Kasumi-1 (cell line): Measurements from ENCODE around the gene TPP1.

Source experiments
- DNase-seq, 2 experiments: peaks; one replicate each; lab custom pipeline; 2025; lab: John Stamatoyannopoulos, UW

The TPP1 gene

DNA sequence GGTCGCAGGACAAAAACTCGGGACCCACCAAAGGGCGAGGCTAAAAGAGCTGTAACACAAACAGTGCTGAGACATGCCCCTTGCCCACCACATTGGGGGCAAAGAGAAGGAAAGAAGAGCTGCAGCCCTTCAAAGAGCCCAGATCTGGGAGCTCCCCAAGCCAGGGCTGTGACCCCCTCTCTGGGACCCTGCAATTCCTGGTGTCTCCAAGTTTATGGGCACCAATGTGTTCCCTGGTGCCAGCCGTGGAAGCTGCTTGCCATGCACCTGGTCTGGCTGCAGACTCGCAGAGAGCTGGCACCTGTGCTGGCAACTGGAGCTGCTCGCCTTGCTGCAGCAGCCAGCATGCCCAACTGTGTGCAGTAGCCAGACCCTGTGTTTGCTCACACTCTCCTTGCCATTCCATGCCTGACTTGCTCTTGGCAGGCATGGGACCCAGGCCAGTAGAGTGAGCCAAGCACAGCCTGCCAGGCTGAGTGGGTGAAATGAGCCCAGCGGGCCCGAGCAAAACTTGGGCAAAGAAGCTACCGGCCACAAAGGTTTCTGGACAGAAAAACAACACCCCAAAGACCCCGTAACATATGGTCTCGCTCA, 31.8 kb downstream of the TPP1 start:
- no peak for DNase-seq

DNA sequence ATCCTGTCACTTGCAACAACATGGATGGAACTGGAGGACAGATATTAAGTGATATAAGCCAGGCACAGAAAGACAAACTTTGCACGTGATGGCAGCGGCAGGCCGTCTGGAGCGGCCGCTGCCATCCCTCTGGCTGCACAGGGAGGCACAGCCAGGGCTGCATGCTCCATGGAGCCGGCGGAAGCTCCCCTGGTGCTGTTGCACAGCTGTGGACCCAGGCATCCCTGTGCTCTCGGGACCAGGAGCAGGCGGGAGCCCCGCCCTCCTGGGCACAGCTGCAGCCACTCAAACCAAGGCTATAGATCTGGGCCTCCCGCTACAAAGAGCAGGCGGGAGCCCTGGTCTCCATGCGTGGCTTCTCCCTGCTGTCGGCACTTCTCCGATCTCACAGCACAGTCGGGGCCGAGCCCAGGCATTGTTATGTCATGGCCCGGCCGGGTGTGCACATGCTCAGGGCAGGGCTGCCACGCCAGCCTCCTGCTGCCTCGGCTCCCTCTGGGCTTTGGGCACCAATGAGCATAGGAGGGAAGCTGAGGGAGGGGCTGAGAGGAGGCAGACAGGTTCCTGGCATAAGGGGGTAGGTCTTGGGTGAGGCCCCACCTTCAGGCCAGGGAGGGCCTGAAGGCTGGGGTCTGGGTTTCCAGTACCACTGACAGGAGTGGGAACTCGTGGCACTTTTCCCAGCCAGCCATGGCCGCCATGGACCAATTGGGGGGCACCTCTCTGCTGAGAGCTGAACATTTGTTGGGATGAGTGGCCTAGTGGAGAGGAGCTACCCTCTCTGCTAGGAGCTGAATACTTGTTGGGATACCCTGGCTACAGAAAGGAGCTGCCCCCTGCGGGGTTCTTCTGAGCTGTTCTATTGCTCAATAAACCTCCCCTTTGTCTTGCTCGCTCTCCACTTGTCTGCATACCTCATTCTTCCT, 32.5 kb downstream of the TPP1 start:
- DNase-seq, result no peak

DNA sequence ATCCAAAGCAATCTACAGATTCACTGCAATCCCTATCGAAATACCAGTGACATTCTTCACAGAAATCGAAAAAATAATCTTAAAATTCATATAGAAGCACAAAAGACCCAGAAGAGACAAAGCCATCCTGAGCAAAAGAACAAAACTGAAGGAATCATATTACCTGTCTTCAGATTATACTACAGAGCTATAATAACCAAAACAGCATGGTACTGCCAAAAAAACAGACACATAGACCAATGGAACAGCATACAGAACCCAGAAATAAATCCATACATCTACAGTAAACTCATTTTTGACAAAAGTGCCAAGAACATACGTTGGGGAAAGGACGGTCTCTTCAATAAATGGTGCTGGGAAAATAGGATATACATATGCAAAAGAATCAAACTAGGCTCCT, 34.7 kb downstream of the TPP1 start:
- DNase-seq, result no peak

DNA sequence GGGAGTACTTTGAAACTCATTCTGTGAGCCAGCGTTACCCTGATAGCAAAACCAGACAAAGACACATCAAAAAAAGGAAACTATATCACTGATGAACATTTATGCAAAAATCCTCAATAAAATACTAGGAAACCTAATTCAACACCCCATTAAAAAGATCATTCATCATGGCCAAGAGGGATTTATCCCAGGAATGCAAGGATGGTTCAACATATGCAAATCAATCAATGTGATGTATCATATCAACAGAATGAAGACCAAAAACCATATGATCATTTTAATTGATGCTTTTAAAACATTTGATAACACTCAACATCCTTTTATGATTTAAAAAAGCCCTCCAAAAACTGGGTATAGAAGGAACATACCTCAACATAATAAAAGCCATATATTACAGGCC, 35.6 kb downstream of the TPP1 start:
- no peak for DNase-seq

DNA sequence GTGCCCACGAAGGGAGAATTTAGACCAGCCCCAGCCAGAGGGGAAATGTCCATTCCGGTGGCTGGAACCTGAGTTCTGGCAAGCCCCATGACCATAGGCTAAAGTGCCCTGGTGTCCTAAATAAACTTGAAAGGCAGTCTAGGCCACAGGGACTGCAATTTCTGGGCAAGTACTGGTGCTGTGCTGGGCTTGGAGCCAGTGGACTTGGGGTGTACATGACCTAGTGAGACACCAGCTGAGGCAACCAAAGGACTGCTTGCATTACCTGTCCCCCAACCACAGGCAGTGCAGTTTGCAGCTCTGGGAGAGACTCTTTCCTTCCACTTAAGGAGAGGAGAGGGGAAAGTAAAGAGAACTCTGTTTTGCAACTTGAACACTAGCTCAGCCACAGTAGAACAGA, 39.5 kb downstream of the TPP1 start:
- no peak for DNase-seq

DNA sequence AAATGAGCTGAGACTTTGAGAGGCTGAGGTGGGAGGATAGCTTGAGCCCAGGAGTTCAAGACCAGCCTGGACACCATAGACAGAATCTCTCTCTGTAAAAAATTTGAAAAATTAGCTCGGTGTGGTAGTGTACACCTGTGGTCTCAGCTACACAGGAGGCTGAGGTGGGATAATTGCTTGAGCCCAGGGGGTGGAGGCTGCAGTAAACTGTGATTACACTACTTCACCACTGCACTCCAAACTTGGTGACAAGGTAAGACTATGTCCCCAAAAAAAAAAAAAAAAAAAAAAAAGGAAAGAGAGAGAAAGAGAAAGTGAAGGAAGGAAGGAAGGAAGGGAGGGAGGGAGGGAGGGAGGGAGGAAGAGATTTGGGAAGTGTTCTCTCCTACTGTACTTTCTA, 41.1 kb downstream of the TPP1 start:
- no peak for DNase-seq

DNA sequence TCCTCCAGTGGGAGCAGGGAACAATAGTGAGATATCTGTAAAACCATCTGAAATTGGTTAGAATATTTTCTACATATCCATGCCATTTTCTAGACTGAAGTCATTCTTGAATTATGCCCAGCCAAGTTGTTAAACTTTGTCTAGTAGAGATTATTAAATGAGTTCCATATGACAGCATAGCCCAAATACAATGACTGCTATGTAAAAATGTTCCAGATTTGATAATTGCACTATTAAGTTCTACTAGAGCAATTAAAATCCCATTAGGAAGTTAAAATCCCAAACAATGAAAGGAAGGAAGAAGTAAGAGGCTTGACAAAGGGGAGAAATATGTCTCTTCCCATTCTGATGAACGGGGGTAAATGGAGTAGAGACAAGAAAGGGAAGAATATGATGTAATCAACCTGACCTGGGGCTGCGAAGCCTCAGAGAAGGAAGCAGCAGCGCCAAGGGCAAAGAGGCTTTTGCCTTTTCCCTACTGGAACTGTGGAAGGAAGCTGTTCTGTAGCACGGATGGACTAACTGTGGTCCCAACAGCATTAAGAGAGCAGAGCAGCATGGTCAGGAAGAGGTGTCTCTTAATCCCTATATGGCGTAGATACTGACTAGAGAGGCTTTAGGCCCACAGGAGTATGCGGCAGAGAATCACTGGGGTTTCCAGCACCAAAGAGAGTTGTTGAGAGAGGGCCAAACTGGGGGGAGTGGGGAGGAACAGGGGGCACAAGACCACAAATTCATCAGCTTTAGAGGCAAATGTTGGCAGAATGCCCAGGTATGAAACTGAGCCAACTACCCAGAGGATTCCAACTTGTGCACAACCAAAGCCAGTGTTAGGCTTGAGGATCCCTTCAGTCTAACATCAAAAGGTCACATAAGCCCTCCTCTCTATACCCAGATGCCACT, 42.5 kb downstream of the TPP1 start:
- DNase-seq, result peak in 1 of 2 experiments; percentile 29

DNA sequence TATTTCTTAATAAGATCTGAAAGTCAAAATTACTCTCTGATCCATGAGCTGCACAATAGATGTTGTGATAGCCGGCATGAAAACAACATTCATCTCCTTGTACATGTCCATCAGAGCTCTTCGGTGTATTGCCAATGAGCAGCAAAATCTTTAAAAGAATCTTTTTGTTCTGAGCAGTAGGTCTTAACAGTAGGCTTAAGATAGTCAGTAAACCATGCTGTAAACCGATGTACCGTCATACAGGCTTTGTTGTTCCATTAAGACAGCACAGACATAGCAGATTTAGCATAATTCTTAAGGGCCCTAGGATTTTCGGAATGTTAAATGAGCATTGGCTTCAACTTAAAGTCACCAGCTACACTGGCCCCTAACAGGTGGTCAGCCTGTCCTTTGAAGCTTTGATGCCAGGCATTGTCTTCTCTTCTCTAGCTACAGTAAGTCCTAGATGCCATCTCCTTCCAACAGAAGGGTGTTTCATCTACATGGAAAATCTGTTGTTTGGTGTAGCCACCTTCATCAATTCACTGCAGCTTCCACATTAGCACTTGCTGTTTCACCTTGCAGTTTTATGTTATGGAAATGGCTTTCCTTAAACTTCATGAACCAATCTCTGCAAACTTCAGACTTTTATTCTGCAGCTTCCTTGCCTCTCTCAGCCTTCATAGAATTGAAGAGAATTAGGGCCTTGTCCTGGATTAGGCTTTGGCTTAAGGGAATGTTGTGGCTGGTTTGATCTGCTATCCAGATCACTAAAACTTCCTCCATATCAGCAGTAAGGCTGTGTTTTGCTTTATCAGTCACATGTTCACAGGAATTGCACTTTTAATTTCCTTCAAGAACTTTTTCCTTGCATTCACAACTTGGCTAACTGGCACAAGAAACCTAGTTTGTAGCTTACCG, 44.2 kb downstream of the TPP1 start:
- no peak for DNase-seq

DNA sequence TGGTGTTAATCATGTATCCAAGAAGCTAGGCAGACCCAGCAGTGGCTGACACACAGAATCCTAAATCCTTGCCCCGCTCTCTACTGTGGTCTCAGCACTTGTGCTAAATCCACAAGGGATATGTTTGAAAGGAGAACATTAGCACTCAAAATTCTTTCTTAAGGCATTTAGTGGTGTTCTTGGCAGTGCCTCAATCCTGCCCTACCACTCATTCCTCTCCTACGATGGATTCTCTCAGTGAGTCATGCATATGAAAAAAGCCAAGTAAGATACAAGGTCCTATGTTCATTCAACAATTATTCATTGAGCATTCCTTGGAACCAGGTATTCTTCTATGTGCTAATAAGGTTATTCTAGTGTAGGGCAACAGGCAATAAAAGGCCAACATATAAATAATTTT, 47.0 kb downstream of the TPP1 start:
- DNase-seq, result no peak

DNA sequence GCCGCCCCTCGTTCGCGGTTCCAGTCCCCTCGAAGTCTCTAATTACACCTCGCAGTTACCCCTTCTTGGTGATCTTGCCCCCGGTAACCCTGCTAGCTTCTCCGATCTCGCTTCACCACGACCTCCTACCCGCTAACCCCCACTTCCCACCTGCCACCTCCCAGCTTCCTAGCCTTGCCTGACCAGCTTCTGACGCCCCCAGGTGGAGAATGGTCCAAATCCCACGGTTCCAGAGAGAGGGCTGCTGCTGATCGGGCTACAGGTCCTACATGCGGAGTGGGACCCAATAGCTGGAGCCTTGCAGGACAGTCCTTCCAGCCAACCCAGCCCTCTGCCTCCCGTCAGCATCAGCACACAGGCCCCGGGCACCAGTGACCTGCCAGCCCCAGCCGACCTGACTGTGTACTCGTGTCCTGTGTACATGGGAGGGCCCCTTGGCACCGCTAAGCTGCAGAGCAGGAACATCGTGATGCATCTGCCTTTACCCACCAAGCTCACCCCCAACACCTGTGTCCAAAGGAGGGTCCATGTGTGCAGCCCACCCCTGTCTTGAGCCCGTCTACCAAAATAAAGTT, 47.7 kb downstream of the TPP1 start:
- DNase-seq, result no peak

DNA sequence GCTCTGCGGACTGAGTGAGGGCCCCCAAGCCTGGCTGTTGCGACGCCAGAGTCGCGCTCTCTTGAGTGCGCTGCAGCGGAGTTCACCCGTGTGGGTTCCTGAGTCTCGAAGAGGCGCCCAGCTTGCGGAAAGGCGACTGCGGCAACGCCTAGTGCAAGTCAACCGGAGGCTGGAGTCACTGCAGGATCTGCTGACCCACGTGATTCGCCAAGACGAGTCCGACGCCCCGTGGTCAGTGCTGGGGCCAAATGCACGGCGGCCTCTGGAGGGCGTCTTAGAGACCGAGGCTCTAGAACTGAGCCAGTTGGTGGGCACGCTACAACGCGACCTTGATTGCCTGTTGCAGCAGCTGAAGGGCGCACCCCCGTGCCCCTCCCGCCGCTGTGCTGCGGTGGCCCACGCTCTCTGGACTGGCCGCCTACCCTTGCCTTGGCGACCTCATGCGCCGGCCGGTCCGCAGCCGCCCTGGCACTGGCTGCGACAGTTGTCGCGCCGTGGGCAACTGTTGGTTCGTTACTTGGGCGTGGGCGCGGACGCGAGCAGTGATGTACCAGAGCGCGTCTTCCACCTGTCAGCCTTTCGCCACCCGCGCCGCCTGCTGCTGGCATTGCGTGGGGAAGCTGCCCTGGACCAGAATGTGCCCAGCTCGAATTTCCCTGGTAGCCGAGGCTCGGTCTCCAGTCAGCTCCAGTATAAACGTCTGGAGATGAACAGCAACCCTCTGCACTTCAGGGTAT, 48.4 kb downstream of the TPP1 start:
- no peak for DNase-seq

DNA sequence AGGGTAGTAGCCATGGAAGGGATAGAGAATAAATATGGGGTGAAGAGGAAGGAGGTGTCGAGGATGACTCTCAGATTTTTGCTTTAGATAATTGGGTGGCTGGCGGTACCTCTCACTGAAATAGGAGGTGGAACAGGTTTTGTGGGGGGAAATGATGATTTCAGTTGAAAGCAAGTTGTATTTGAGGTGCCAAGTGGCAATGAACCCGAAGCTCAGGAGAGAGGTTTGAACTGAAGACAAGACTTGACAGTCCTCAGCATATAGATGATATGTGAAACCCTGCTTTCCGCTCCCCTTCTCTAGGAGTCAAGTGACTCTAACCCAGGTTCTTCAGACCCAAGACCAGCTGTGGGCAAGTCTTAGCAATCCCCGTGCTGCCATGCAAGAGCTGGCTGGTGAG, 49.5 kb downstream of the TPP1 start:
- no peak for DNase-seq

DNA sequence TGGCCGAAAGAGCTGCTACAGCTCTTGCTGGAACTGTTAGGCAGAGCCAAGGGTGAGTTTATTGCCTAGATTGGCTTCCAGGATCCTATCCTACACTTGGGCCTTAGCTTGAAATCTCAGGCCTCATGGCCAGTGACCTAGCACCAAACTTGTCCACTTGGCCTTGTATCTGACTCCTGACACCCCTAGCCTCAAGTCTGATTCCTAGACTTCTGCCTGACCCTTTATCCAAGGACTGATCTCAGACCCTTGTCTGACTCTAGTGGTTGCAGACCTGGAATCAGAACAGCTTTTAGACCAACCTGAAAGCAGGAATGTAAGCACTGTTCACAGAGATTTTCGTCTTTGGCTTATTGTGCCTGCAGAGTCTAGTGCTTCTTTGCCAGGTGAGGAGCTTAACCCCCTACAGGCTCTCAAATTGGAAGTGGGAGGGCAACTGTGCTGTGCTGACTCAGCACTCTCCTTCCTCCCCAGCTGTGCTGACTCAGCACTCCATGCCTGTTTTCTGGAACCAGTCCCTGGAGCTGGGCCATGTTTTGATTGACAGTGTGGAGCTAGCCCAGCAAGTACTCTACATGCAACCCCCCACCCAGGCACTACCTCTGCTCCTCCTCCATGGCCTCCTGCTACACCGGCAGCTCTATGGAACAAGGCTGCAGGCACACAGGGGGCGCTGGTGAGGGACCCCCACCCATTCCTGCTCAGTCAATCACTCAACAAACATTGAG, 50.9 kb downstream of the TPP1 start:
- DNase-seq, result no peak

DNA sequence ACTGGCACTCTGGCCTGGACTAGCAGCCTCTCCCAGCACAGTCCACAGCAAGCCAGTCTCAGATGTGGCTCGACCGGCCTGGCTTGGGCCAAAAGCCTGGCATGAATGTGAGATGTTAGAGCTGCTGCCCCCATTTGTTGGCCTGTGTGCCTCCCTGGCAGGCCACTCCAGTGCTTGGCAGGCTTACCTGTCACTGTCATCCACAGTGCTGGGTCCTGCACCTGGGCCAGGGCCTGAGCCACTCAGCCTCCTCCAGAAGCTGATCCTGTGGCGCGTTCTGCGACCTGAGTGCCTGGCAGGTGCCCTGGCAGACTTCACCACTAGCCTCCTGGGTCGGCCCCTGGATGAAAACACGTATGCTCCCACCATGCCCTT, 51.9 kb downstream of the TPP1 start:
- DNase-seq, result no peak

DNA sequence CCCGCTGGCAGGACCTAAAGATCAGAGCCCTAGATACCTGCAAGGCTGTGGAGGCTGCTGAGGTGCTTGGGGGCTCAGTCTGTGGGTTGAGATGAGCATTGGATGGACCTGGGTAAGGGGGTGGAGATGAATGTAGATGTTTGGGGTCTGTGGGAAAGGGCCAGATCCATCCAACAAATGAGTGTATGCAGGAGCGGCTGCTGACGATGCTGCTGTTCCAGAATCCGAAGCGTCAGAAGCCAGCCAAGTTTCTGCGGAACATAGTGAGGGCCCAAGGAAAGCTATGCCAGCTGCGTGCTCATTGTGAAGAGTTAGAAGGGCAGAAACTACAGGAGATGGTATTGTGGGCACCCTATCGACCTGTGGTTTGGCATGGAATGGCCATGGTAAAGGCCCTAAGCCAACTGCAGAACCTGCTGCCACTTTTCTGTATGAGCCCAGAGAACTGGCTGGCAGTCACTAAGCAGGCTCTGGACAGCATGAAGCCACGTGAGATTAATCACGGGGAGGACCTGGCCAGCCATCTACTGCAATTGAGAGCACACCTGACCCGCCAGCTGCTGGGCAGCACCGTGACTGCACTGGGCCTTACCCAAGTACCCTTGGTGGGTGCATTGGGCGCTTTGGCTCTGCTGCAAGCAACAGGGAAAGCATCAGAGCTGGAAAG, 52.4 kb downstream of the TPP1 start:
- no peak for DNase-seq

DNA sequence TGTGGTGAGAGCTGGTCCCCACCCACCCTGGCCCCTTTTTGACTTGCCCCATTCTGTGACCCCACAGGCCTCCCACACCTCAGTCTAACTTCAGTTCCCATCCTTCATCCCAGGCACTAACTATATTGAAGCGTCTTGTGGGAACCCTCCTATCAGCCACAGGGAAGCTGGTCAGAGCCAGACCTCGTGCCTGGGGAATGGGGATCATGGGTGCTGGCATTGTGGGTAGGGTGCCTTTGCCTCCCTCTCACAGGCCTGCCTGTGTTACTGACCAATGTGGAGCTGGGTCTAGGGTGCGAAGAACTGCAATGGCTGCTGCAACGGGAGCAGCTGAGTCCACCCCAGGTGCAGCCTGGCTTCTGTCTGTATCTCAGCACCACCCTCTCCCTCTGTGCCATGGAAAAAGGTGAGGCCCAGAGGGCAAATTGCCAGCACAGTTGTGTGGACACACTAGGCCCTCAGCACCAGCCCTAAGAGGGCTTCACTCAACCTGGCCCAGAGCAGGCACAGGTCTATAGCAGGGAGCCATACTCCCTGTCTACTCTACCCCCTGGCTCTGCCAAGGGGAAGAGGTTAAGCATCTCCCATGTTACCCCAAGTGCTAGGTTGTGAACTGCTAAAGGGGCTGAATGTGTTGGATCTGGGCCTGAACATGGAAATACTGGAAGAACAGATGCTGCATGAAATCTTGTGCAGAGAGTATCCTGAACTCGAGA, 53.1 kb downstream of the TPP1 start:
- no peak for DNase-seq

DNA sequence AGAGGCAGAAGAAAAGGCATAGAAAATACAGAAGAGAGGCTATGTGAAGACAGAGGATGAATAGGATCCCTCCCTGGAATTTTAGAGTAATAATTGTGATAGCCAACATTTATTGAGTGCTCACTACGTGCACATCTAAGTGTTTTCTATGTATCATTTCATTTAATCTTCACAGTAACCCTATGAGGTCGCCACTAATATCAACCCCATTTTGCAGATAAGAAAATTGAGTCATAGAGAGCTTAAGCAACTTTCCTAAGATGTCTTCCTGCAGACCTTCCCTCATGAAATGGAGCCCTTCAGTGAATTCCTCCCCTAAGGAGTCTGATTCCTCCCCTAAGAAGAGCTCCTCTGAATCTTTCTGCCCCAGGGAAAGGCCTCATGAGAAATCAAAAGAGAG, 53.9 kb downstream of the TPP1 start:
- no peak for DNase-seq

DNA sequence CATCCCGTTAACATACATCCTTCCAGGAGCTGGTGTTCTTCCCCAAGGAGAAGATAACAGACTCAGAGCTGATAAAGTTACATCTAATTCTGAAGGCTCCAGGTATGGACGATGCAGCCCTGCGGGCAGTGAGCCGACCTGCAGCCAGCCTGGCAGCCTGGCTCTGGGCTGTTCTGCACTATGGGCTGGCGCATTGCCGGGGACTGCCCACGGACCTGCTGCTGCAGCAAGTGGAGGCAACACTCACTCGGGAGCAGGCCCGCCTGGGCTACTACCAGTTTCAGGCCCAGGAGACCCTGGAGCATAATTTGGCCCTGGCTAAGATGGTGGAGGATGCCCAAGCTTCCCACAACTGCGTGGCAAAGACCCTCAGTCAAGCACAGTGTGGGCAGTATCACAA, 55.6 kb downstream of the TPP1 start:
- DNase-seq, result no peak
